HEK293 (cell line): ENCODE data around the gene B4GALT6.

Source experiments
- REST ChIP-seq: fragments of 450-650 bp; formaldehyde crosslinking; IDR thresholded peaks from 2 replicates; pipeline ENCODE4 v1.5.1; 2016; ENCODE audit warnings: missing biosample characterization, missing genetic modification characterization
- ZNF184 ChIP-seq: fragments of 450-650 bp; IDR thresholded peaks from 2 replicates; pipeline ENCODE4 v1.5.1; 2018; ENCODE audit warnings: missing biosample characterization, mild to moderate bottlenecking, missing genetic modification characterization
- ZNF580 ChIP-seq: fragments of 450-650 bp; formaldehyde crosslinking; IDR thresholded peaks from 2 replicates; pipeline ENCODE4 v1.5.1; 2016; ENCODE audit warnings: missing biosample characterization, missing genetic modification characterization

- no peak for TF ChIP-seq REST (tag by site-specific recombination)
- TF ChIP-seq ZNF184 (tag by site-specific recombination), result no peak
- no peak for TF ChIP-seq ZNF580 (tag by site-specific recombination)
These were observed 4.5 kb downstream of the B4GALT6 start for GRCh38 chr18:31679791-31680432.
